ENCODE results near the gene TMEM232.

DNA sequence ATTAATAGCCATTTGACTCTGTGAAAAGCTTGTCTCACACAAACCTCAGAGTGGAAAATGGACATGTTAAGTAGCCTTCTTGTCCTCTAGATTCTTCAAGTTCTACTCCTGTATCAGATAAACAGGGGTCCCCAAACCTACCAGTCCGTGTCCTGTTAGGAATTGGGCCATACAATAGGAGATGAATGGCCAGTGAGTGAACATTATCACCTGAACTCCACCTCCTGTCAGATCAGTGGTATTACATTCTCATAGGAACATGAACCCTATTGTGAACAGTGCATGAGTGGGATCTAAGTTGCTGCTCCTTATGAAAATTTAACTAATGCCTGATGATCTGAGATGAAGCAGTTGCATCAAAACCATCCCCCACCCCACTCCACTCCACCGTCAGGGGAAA is 136.3 kb downstream of the TMEM232 start:
- TF ChIP-seq, protein P1, sequence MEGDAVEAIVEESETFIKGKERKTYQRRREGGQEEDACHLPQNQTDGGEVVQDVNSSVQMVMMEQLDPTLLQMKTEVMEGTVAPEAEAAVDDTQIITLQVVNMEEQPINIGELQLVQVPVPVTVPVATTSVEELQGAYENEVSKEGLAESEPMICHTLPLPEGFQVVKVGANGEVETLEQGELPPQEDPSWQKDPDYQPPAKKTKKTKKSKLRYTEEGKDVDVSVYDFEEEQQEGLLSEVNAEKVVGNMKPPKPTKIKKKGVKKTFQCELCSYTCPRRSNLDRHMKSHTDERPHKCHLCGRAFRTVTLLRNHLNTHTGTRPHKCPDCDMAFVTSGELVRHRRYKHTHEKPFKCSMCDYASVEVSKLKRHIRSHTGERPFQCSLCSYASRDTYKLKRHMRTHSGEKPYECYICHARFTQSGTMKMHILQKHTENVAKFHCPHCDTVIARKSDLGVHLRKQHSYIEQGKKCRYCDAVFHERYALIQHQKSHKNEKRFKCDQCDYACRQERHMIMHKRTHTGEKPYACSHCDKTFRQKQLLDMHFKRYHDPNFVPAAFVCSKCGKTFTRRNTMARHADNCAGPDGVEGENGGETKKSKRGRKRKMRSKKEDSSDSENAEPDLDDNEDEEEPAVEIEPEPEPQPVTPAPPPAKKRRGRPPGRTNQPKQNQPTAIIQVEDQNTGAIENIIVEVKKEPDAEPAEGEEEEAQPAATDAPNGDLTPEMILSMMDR (IDR thresholded peaks at IDR 0.05): peak; percentile 49
- TF ChIP-seq SIN3A (IDR thresholded peaks at IDR 0.05; ENCODE audit: borderline replicate concordance, insufficient read depth, low read depth, low read length): no peak
- no peak for TF ChIP-seq POLR2AphosphoS5 (IDR thresholded peaks at IDR 0.05; ENCODE audit: low read depth, low read length)
- TF ChIP-seq TCF7L2 (IDR thresholded peaks at IDR 0.05; ENCODE audit: low read depth, low read length): no peak
- TF ChIP-seq, protein P2, sequence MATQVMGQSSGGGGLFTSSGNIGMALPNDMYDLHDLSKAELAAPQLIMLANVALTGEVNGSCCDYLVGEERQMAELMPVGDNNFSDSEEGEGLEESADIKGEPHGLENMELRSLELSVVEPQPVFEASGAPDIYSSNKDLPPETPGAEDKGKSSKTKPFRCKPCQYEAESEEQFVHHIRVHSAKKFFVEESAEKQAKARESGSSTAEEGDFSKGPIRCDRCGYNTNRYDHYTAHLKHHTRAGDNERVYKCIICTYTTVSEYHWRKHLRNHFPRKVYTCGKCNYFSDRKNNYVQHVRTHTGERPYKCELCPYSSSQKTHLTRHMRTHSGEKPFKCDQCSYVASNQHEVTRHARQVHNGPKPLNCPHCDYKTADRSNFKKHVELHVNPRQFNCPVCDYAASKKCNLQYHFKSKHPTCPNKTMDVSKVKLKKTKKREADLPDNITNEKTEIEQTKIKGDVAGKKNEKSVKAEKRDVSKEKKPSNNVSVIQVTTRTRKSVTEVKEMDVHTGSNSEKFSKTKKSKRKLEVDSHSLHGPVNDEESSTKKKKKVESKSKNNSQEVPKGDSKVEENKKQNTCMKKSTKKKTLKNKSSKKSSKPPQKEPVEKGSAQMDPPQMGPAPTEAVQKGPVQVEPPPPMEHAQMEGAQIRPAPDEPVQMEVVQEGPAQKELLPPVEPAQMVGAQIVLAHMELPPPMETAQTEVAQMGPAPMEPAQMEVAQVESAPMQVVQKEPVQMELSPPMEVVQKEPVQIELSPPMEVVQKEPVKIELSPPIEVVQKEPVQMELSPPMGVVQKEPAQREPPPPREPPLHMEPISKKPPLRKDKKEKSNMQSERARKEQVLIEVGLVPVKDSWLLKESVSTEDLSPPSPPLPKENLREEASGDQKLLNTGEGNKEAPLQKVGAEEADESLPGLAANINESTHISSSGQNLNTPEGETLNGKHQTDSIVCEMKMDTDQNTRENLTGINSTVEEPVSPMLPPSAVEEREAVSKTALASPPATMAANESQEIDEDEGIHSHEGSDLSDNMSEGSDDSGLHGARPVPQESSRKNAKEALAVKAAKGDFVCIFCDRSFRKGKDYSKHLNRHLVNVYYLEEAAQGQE (IDR thresholded peaks at IDR 0.05; ENCODE audit: insufficient read depth in 1 of 2, low read depth in 2 of 2, low read length in 1 of 2): no peak

All from Panc1 (cell line).